HG03139 (cell line): Measurements from ENCODE around the gene CCND2.
"Not testable (repeated sequence)": the region's sequence is repeated elsewhere in the genome, so short reads cannot be mapped to it uniquely, and the experiment has no call there.

Source experiments
- ATAC-seq: cut with Tn5 transposase; IDR thresholded peaks from one replicate; pipeline ENCODE4 v1.9.1; 2021; ENCODE audit not compliant: unreplicated experiment

The CCND2 gene

GRCh38 chr12:4273652-4274395, at the start of gene CCND2:
CCND2 (plus strand) TSS chr12:4273762; CDS start chr12:4274041, 279 bp downstream.
- no peak for ATAC-seq

DNA sequence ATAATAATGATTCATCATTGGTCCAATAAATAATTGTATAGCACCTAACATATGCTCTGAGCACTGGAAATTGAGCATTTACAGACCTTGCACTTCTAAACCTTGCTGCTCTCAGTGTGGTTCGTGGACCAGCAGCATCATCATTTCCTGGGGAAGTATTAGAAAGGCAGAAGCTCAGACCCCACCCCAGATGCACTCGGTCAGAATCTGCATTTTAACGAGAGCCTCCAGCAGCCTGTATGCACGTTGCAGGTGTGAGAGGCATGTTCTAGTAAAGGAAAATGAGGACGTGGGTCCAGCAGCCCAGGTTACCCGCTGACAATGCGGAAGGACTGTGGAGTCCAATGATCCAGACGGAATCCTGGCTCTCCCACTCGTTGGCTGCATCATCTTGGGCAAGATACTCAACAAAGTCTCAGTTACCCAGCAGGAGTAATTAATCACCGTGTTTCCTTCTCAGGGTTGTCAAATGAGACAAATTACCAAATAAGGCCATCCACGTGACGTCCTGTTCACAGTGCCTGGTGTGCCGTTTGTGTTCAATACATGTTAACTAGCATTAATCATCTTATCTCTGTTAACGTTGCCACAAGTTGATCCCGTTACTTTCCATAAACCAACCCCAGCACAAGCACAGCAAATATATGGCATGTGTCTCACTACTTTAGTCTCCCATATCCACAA, 49.2 kb upstream of the CCND2 start:
- ATAC-seq: no peak

- no peak for ATAC-seq
Observed at GRCh38 chr12:4225571-4225970, 48.0 kb upstream of the CCND2 start.

DNA sequence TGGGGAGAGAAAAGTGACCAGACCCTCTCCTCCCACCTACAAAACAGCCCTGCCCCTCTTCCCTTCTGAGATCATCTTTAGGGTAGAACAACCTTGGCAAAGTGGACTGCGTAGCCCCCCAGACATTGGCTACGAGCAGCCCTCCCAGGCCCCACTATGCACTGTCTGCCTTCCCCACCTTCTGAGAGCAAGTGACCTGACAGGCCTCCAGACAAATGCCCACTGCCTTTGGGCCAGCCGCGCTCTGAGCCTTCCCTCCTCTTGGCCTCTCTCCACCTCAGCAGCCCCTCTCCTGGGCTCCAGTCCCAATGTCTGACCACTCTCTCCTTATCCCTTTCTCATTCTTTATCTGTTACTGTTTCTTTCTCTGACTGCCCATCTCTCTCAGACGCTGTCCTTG, 46.5 kb upstream of the CCND2 start:
- no peak for ATAC-seq

DNA sequence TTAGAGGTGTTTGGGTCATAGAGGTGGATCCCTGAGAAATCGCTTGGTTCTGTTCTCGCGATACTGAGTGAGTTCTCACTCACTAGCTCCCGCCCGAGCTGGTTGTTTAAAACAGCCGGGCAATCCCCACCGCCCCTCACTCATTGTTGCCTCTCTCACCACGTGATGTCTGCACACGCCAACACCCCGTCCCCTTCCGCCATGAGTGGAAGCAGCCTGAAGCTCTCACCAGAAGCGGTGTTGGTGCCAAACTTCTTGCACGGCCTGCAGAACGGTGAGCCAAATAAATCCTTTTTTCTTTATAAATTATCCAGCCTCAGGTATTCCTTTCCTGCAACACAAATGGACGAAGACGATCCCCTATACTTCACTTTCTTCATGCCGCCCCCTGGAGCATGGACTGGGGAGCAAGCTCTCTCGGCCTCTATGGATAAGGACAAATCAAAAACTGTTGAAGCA, 45.4 kb upstream of the CCND2 start:
- no peak for ATAC-seq

- no peak for ATAC-seq
Observed at GRCh38 chr12:4230526-4230925, 43.0 kb upstream of the CCND2 start.

GRCh38 chr12:4238577-4238976, 35.0 kb upstream of the CCND2 start:
- ATAC-seq: no peak

DNA sequence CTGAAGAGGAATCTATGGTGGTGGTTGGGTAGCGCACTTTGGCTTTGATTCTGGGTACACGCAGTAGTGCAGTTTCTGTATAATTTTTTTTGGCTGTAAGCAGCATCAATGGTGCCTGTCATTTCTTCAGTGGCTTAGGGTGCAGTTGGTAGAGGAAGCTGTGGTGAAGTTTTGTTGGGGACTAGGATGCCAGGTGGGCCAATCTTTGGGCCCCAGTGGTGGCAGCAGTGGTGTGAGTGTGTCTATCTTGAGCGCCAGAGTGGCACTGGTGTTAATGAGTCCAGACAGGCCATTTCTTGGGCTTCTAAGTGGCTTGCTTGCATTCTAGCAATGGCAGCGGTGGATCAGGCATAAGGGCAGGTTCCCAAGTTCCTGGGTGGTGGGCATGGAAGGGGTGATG, 33.8 kb upstream of the CCND2 start:
- ATAC-seq: no peak

DNA sequence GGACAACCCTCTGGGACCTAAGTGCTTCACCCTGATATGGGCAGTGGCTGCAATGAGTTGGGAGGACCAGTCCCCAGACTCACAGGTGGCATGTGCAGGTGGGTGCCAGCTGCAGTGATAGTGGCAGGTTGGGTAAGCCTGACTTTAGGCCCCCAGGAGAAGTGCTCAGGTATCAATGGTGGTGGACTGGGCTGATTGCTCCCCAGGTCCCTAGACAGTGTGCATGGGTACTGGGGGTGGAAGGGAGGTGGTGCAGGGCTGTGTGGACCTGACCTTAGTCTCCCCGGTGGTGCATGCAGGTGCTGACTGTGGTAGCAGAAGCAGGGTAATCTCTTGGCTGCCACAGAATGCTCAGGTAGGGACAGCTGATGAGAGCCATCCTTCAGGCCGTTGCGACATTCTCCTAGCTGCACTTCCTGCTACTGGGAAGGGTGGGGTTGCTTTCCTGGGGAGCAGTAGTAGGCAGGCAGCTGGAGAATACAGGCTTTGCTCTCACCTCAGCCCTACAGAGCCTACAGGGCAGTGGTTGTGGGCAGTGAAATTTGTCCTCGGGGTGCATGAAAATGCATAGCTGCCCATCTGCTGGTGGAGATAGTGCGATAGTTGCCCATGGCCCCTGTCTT, 33.3 kb upstream of the CCND2 start:
- ATAC-seq: no peak

DNA sequence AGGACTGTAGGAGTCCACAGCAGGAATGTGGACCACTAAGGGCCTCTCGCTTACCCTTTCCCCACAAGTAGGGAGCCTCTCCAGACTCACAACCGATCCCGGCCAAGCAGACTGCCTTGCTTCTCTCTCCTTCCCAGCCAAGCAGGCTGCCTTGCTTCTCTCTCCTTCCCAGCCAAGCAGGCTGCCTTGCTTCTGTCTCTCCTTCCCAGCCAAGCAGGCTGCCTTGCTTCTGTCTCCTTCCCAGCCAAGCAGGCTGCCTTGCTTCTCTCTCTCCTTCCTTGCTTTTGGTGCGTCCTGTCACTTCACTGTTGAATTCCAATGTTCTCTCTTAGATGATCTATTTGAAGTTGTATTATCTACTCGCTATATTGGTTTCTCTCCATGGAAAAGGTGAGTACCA, 32.6 kb upstream of the CCND2 start:
- ATAC-seq: no peak

GRCh38 chr12:4241592-4241991, 32.0 kb upstream of the CCND2 start:
- no peak for ATAC-seq

DNA sequence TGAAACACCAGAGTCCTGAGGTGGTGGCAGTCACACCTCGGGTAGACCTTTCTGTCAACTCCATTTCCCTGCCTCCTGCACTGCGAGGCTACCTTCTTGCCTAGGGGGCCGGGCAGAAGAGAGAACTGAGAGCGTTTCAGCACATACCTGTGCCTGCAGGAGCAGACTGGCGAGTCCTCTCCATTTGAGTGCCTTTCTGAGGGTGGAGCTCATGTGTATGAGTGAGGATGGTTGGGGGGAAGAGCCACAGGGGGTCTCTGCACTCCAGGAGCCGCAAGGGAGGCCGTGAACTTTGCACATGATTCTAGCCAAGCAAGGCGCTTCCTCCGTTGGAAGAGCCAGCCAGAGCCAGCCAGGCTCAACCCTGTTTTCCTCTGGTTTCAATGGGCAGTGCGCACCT, 31.0 kb upstream of the CCND2 start:
- ATAC-seq: no peak

DNA sequence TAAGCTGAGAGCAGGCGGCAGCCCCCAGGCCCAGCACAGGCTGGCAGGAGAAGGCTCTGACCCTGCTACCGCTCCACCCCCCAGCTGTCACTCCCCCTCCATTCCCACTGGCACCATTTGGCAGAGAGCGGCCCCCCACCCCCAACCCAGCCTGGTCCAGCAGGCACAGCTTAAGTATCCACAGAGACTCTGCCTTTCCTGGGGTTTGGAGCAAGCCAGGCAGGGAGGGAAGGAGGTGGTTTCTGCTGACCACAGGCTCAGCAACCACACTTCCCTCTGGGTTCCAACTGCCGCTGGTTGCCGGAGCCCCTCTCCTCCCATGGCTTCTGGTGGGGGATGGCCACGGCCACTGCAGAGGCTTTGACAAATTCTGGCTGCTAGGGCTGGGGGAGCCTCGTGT, 30.5 kb upstream of the CCND2 start:
- ATAC-seq: no peak

- not testable (repeated sequence) for ATAC-seq
Observed at GRCh38 chr12:4243491-4244100, 30.0 kb upstream of the CCND2 start.

DNA sequence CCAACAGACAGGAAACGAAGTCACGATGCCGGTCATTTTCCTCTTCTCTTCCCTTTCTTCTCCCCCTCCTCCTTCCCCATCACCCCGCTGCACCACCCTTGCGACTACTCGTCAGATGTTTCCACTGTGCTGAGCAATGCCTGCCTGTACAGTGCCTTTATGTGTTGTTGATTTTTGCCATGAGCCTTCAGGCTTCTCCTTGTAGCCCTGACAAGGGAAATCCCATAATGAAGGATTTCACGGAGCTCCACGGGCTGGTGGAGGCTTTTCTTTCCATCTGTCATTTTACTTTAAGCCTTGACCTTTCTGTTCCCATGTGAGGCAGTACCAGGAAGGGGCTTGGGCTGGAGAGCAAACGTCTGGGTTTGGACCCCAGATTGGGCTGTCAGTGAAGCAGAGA, 28.7 kb upstream of the CCND2 start:
- no peak for ATAC-seq

GRCh38 chr12:4245446-4245845, 28.1 kb upstream of the CCND2 start:
- no peak for ATAC-seq

DNA sequence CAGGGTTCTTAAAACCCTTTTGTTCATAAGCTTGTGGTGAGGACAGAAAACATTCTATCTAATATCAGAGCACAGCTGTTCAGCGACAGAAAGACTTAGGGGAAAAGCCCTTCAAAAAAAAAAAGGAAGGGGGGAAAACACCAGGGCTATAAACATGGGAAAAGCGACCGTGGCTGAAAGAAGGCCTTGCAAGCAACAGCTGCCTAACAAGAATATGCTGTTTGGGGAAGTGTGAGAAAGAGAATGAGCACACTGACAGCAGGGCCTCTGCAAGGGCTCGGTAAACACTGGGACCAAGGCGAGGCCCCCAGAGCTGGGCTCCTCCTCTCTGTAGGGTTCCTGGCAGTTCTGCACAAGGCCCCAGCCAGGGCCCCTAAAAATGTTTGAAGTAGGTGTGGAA, 27.4 kb upstream of the CCND2 start:
- no peak for ATAC-seq

DNA sequence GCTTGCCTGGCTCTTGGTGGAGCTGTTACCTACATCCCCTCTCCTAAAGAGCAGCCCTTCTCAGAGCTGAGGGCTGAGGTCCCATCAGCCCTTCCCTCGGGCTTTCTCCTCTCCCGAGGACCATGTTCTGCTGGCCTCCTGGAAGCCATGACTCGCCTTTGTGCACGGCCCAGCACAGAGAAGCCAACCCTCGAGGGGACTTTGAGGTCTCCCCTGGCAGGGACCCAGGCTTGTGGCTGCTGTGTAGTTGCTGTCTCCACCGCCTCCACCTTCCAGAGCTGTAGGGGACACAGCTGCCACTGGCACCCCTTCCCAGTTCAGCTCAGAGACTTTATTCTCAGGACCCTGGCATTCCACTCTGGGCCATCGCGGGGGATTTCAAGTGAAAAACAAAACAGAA, 22.9 kb upstream of the CCND2 start:
- ATAC-seq: no peak

DNA sequence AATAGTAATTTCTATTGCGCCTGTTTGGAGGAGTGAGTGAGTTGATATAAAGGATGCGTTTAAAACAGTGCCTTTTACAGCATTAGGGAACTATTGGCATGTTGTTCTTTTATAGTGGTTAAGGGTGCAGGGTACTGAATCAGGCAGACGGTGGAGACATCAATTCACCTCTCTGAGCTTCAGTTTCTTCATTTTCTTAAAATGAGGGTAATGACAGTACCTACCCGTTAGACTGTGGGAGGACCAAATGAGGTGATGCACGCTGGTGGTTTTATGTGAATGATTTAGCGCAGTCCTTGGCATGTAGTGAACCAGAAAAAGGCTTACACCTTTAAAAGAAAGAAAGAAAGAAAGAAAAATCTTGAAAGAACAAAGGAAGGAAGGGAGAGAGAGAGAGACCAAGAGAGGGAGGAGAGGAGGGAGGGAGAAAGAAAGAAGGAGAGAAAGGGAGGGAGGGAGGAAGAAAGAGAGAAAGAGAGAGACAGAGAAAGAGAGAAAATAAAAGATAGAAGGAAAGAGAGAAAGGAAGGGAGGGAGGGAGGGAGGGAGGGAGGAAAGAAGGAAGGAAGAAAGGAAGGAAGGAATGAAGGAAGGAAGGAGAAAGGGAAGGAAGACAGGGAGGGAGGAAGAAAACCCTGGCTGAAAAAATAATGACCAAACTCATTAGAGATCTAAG, 22.2 kb upstream of the CCND2 start:
- ATAC-seq: no peak

- no peak for ATAC-seq
Observed at GRCh38 chr12:4251967-4252366, 21.6 kb upstream of the CCND2 start.

- ATAC-seq: no peak
Observed at GRCh38 chr12:4252601-4253000, 21.0 kb upstream of the CCND2 start.
